GM12878 (cell line): ENCODE results near the gene KMT2B. TPM values are rescaled to one million over a fixed set of nuclear protein-coding genes. Genes with fewer than 3 reads are reported as not detected.

ENCODE experiments used
- BCL11A ChIP-seq: IDR thresholded peaks from 2 replicates; pipeline ENCODE4 v1.6.1; 2011; ENCODE audit warnings: low read depth, low read length
- BRCA1 ChIP-seq: IDR thresholded peaks from 2 replicates; pipeline ENCODE4 v1.6.1; 2011; ENCODE audit warnings: low read depth, low read length, improper control_type of control experiment
- CHD2 ChIP-seq: IDR thresholded peaks from 2 replicates; pipeline ENCODE4 v1.6.1; 2011; ENCODE audit warnings: low read depth, low read length, improper control_type of control experiment, borderline replicate concordance
- CREM ChIP-seq: IDR thresholded peaks from 2 replicates; pipeline ENCODE4 v1.6.1; 2014; ENCODE audit warnings: antibody characterized with exemption, low read depth
- FOXM1 ChIP-seq: IDR thresholded peaks from 2 replicates; pipeline ENCODE4 v1.6.1; 2012; ENCODE audit warnings: low read depth, mild to moderate bottlenecking, inconsistent platforms, low read length, moderate library complexity
- HDAC6 ChIP-seq: fragments of 200-600 bp; sonication (generic); IDR thresholded peaks from one replicate; pipeline ENCODE4 v1.8.0; 2017; ENCODE audit warnings: antibody characterized with exemption; ENCODE audit not compliant: unreplicated experiment
- JUND ChIP-seq: IDR thresholded peaks from 2 replicates; pipeline ENCODE4 v1.6.1; 2012; ENCODE audit warnings: low read depth, mild to moderate bottlenecking, low read length, improper control_type of control experiment, moderate library complexity
- NR2C1 ChIP-seq: fragments of 450-650 bp; IDR thresholded peaks from 2 replicates; pipeline ENCODE4 v1.6.1; 2017; ENCODE audit warnings: antibody characterized with exemption, mild to moderate bottlenecking, moderate library complexity
- PRDM15 ChIP-seq: fragments of 450-650 bp; formaldehyde crosslinking; IDR thresholded peaks from 2 replicates; pipeline ENCODE4 v1.4.0; 2020; ENCODE audit warnings: mild to moderate bottlenecking, moderate library complexity
- RAD51 ChIP-seq: fragments of 450-650 bp; IDR thresholded peaks from 2 replicates; pipeline ENCODE4 v1.6.1; 2016; ENCODE audit warnings: moderate library complexity, mild to moderate bottlenecking, inconsistent platforms
- RELB ChIP-seq: fragments of 450-650 bp; IDR thresholded peaks from 2 replicates; pipeline ENCODE4 v1.6.1; 2017; ENCODE audit warnings: low read depth, mild to moderate bottlenecking, moderate library complexity
- SMARCA5 ChIP-seq: fragments of 450-650 bp; IDR thresholded peaks from 2 replicates; pipeline ENCODE4 v1.6.1; 2017; ENCODE audit warnings: mild to moderate bottlenecking
- SP1 ChIP-seq: IDR thresholded peaks from one replicate; pipeline ENCODE4 v1.6.1; 2011; ENCODE audit warnings: low read depth, low read length
- SPI1 ChIP-seq: IDR thresholded peaks from 2 replicates; pipeline ENCODE4 v1.6.1; 2011; ENCODE audit warnings: low read depth, mild to moderate bottlenecking, low read length, moderate library complexity, borderline replicate concordance; ENCODE audit not compliant: insufficient read depth
- YY1 ChIP-seq: IDR thresholded peaks from 2 replicates; pipeline ENCODE4 v1.6.1; 2011; ENCODE audit warnings: low read depth, mild to moderate bottlenecking, low read length
- polyA plus RNA-seq, 11 experiments: library from polyadenylated mRNA; depleted of rRNA in 4 of 11; unstranded in 6 of 11; stranded (reverse) in 5 of 11; fragments of >200 nt; fragmentation: Nextera tagmentation in 4 of 11; fragmentation: Illumina TruSeq in 1 of 11; extraction: Ambion mirVana in 4 of 11; extraction: Trizol in 1 of 11; gene quantifications; 1 replicate in 1 of 11; 2 replicates in 10 of 11; pipeline versions ENCODE4 v1.2.1 to v1.2.3, GENCODE V29; 2011 to 2016; ENCODE audit warnings: inconsistent platforms in 2 of 11, missing spikeins in 2 of 11, low read depth in 1 of 11
- total RNA-seq, 4 experiments: library from RNA; depleted of rRNA in 3 of 4; stranded (reverse); fragments of >200 nt in 3 of 4; fragmentation: Illumina TruSeq in 1 of 4; extraction: Trizol in 1 of 4; gene quantifications; 2 replicates each; pipeline versions ENCODE4 v1.2.1 to v1.2.3, GENCODE V29; 2013 to 2021
- TF ChIP-seq, protein P1 (sequence below): fragments of 450-650 bp; conservative IDR thresholded peaks from 2 replicates; pipeline ENCODE4 v1.6.1; 2017; ENCODE audit warnings: mild to moderate bottlenecking, moderate library complexity
- TF ChIP-seq, protein P2 (sequence below): fragments of 450-650 bp; IDR thresholded peaks from 2 replicates; pipeline ENCODE4 v1.6.1; 2018; ENCODE audit warnings: mild to moderate bottlenecking, low read depth, moderate library complexity; ENCODE audit not compliant: partially characterized antibody
- TF ChIP-seq, protein P3 (sequence below): IDR thresholded peaks from 2 replicates; pipeline ENCODE4 v1.6.1; 2011; ENCODE audit warnings: low read depth, mild to moderate bottlenecking, low read length, moderate library complexity, borderline replicate concordance; ENCODE audit errors: extremely low read depth

KMT2B gene
- total and polyA plus RNA-seq, 10 of the 15 experiments (the other 5 are each of a cell fraction or from before 2014, with no cell fraction given), result 0.71 to 35.6 (median 6.0) TPM

DNA sequence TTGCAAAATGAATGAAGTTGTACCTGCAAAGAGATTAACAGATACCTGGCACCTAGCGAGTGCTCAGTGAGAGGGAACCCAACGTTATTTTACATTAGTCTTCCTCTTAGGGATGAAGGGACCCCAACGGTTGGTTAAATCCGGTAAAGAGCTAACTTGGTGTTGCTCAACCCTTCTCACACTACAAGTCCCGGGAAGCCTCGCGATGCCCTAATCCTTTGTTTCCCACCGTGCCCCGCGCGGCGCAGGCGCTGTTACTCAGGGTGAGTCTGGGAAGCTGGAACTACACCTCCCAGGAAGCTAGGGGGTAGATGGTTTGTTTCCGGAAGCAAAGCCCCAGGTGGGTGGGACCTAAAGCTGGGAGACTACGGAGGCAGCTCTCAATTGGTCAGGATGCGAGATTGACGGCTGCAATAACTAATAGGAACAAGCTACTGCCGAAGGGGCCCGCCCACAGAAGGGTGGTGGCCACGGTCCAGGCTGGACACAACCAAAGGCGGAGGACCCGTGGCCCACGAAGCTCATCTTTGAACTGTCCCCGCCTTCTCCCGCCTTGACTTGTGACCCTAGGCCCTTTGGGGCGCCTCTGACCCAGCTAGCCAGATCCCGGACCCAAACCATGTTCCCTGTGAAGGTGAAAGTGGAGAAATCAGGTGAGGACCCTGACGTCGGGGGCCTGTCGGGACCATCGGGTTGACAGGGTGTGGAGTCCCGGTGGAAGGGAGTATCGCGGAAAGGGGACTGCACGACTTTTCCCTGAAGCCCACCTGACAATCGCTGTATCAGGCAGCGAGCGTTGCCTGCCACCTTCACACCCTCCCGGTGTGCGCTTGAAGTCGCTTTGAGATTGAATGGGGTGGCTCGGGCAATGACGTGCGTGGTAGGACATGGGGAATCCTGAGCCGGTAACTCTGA is 30.6 kb downstream of the KMT2B start, which contains the start of gene LIN37 (continued):
- peak; percentile 72; the same call in 1 of the 2 replicates for TF ChIP-seq YY1
- peak; percentile 99 for TF ChIP-seq SP1
- TF ChIP-seq JUND, result 0 out of 2 replicates have a peak, but pooled peaks have one; percentile 9
- no peak for TF ChIP-seq BCL11A
- no peak for TF ChIP-seq SPI1
- TF ChIP-seq BRCA1, result peak; percentile 75
- TF ChIP-seq FOXM1, result no peak
- TF ChIP-seq RAD51, result peak; percentile 72
- peak; percentile 98 for TF ChIP-seq CHD2
- TF ChIP-seq, protein P1, sequence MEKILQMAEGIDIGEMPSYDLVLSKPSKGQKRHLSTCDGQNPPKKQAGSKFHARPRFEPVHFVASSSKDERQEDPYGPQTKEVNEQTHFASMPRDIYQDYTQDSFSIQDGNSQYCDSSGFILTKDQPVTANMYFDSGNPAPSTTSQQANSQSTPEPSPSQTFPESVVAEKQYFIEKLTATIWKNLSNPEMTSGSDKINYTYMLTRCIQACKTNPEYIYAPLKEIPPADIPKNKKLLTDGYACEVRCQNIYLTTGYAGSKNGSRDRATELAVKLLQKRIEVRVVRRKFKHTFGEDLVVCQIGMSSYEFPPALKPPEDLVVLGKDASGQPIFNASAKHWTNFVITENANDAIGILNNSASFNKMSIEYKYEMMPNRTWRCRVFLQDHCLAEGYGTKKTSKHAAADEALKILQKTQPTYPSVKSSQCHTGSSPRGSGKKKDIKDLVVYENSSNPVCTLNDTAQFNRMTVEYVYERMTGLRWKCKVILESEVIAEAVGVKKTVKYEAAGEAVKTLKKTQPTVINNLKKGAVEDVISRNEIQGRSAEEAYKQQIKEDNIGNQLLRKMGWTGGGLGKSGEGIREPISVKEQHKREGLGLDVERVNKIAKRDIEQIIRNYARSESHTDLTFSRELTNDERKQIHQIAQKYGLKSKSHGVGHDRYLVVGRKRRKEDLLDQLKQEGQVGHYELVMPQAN, result peak; percentile 90
- TF ChIP-seq PRDM15 (CRISPR knock-in tag), result no peak
- no peak for TF ChIP-seq SMARCA5
- peak; percentile 95 for TF ChIP-seq NR2C1
- TF ChIP-seq RELB, result peak; percentile 83
- TF ChIP-seq, protein P2, sequence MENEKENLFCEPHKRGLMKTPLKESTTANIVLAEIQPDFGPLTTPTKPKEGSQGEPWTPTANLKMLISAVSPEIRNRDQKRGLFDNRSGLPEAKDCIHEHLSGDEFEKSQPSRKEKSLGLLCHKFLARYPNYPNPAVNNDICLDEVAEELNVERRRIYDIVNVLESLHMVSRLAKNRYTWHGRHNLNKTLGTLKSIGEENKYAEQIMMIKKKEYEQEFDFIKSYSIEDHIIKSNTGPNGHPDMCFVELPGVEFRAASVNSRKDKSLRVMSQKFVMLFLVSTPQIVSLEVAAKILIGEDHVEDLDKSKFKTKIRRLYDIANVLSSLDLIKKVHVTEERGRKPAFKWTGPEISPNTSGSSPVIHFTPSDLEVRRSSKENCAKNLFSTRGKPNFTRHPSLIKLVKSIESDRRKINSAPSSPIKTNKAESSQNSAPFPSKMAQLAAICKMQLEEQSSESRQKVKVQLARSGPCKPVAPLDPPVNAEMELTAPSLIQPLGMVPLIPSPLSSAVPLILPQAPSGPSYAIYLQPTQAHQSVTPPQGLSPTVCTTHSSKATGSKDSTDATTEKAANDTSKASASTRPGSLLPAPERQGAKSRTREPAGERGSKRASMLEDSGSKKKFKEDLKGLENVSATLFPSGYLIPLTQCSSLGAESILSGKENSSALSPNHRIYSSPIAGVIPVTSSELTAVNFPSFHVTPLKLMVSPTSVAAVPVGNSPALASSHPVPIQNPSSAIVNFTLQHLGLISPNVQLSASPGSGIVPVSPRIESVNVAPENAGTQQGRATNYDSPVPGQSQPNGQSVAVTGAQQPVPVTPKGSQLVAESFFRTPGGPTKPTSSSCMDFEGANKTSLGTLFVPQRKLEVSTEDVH, result no peak
- TF ChIP-seq, protein P3, sequence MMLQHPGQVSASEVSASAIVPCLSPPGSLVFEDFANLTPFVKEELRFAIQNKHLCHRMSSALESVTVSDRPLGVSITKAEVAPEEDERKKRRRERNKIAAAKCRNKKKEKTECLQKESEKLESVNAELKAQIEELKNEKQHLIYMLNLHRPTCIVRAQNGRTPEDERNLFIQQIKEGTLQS, result peak; percentile 41; the same call in 1 of the 2 replicates
- peak; percentile 94 for TF ChIP-seq CREM
- TF ChIP-seq HDAC6, result no peak
